MM.1S (cell line): ENCODE measurements around the gene SHISA5.
"Not testable (repeated sequence)": the region's sequence is repeated elsewhere in the genome, so short reads cannot be mapped to it uniquely, and the experiment has no call there.

Experiments
- DNase-seq: peaks from one replicate; pipeline ENCODE4 v3.0.0-alpha.2; 2015
- H2AFZ ChIP-seq: fragments of 300-600 bp; sonication (generic); 2 replicates; pipeline ENCODE4 v1.6.0; 2016; ENCODE audit warnings: antibody characterized with exemption, low read length
- H3F3A ChIP-seq: fragments of 300-600 bp; sonication (generic); 2 replicates; pipeline ENCODE4 v1.6.1; 2016; ENCODE audit warnings: mild to moderate bottlenecking, antibody characterized with exemption, low read length, moderate library complexity, mixed read lengths; ENCODE audit not compliant: insufficient read depth
- H3K27ac ChIP-seq: fragments of 300-600 bp; sonication (generic); 2 replicates; pipeline ENCODE4 v1.5.1; 2016; ENCODE audit warnings: mild to moderate bottlenecking, low read length
- H3K27me3 ChIP-seq: fragments of 300-600 bp; sonication (generic); replicated peaks from 2 replicates; pipeline ENCODE4 v1.6.0; 2016; ENCODE audit warnings: low read length; ENCODE audit not compliant: insufficient read depth
- H3K36me3 ChIP-seq: fragments of 300-600 bp; sonication (generic); replicated peaks from 2 replicates; pipeline ENCODE4 v1.6.1; 2016; ENCODE audit warnings: mild to moderate bottlenecking, low read length, mixed read lengths; ENCODE audit not compliant: insufficient read depth
- H3K4me1 ChIP-seq: fragments of 300-600 bp; sonication (generic); 2 replicates; pipeline ENCODE4 v1.6.1; 2016; ENCODE audit warnings: low read length, mixed read lengths
- H3K4me2 ChIP-seq: fragments of 300-600 bp; sonication (generic); 2 replicates; pipeline ENCODE4 v1.6.0; 2016; ENCODE audit warnings: low read depth, low read length
- H3K4me3 ChIP-seq: fragments of 300-600 bp; sonication (generic); 2 replicates; pipeline ENCODE4 v1.5.1; 2016; ENCODE audit warnings: low read length, mixed read lengths
- H3K79me2 ChIP-seq: fragments of 300-600 bp; sonication (generic); 2 replicates; pipeline ENCODE4 v1.6.1; 2016; ENCODE audit warnings: mixed run types, low read length, mixed read lengths
- H3K9ac ChIP-seq: fragments of 300-600 bp; sonication (generic); 2 replicates; pipeline ENCODE4 v1.6.1; 2016; ENCODE audit warnings: low read length, mixed read lengths
- H3K9me2 ChIP-seq: fragments of 300-600 bp; sonication (generic); replicated peaks from 2 replicates; pipeline ENCODE4 v1.6.1; 2016; ENCODE audit warnings: mild to moderate bottlenecking, low read length, mixed read lengths; ENCODE audit not compliant: insufficient read depth
- H3K9me3 ChIP-seq: fragments of 300-600 bp; sonication (generic); replicated peaks from 2 replicates; pipeline ENCODE4 v1.6.1; 2016; ENCODE audit warnings: mild to moderate bottlenecking, low read length, mixed read lengths; ENCODE audit not compliant: insufficient read depth
- H4K20me1 ChIP-seq: fragments of 300-600 bp; sonication (generic); 2 replicates; pipeline ENCODE4 v1.6.1; 2016; ENCODE audit warnings: mild to moderate bottlenecking, low read length, moderate library complexity, mixed read lengths; ENCODE audit not compliant: insufficient read depth
- CTCF ChIP-seq: fragments of 300-600 bp; sonication (generic); IDR thresholded peaks from 2 replicates; pipeline ENCODE4 v1.5.1; 2016; ENCODE audit warnings: antibody characterized with exemption, low read length, mixed read lengths
- EZH2 ChIP-seq: fragments of 300-600 bp; sonication (generic); optimal IDR thresholded peaks from 2 replicates; pipeline ENCODE3; 2017; ENCODE audit warnings: low read depth, mild to moderate bottlenecking, antibody characterized with exemption, low read length, mixed read lengths
- EZH2phosphoT487 ChIP-seq: fragments of 300-600 bp; sonication (generic); IDR thresholded peaks from 2 replicates; pipeline ENCODE4 v1.6.1; 2018; ENCODE audit warnings: antibody characterized with exemption, low read length

SHISA5 gene

DNA sequence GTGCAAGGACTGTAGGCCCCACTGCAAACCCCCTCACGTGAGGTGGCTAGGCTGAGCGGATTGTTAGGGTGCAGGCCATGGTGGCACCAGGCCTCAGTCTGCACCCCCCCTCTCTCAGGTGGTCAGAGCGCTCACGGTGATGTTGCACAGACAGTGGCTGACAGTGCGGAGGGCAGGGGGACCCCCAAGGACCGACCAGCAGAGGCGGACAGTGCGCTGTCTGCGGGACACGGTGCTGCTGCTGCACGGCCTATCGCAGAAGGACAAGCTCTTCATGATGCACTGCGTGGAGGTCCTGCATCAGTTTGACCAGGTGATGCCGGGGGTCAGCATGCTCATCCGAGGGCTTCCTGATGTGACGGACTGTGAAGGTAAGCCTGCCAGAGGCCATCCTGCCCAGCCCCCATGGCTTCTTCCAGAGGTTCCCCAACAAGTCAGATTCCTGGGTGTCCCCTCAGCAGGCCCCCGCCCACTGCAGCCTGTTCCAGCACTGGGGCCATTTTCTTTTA lies 39.2 kb downstream of the SHISA5 start:
- Histone ChIP-seq H3K4me1 (peaks cover 21% of the 10 kb centered on the region), H3F3A (peaks cover 2% of the 10 kb centered on the region; the same call in 1 of the 2 replicates), H3K9me3 (no peaks in the 10 kb centered on the region), H3K4me3 (no peak overlapping the region), H3K9me2 (no peaks in the 10 kb centered on the region), H4K20me1 (no peaks in the 10 kb centered on the region), H2AFZ (no peak overlapping the region), H3K79me2 (peaks cover 37% of the 10 kb centered on the region), H3K36me3 (peaks cover 4% of the 10 kb centered on the region; the same call in 1 of the 2 replicates), H3K27ac (no peak overlapping the region), H3K4me2 (no peak overlapping the region), H3K9ac (no peak overlapping the region), H3K27me3 (no peaks in the 10 kb centered on the region)
- TF ChIP-seq CTCF (no peak), EZH2phosphoT487 (no peak), EZH2 (no peak)
- no peak for DNase-seq

DNA sequence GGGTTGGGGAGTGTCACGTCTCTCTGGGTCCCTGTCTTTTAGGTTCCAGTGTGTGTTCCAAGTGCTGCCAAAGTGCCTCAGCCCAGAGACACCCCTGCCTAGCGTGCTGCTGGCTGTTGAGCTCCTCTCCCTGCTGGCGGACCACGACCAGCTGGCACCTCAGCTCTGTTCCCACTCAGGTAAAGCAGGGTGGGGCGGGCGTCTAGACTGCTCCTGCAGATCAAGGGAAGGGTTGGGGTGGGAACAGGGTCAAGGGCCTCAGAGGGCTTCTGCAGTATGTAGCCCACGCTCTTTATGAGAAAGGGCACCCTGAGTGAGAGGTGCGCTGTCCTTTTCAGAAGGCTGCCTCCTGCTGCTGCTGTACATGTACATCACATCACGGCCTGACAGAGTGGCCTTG lies 40.3 kb downstream of the SHISA5 start:
- no peak overlapping the region for H3K4me3 ChIP-seq
- H3K9me2 ChIP-seq: no peaks in the 10 kb centered on the region
- H4K20me1 ChIP-seq: no peaks in the 10 kb centered on the region
- H3K27ac ChIP-seq: no peak overlapping the region
- H3K9ac ChIP-seq: no peak overlapping the region
- peaks cover 21% of the 10 kb centered on the region for H3K4me1 ChIP-seq
- DNase-seq: no peak
- H3K9me3 ChIP-seq: no peaks in the 10 kb centered on the region
- no peaks in the 10 kb centered on the region for H3K27me3 ChIP-seq
- TF ChIP-seq EZH2 (no peak), EZH2phosphoT487 (no peak)
- H2AFZ ChIP-seq: no peak overlapping the region
- H3K36me3 ChIP-seq: peaks cover 4% of the 10 kb centered on the region
- H3K4me2 ChIP-seq: no peak overlapping the region
- H3K79me2 ChIP-seq: peaks cover 27% of the 10 kb centered on the region
- peaks cover 2% of the 10 kb centered on the region; the same call in 1 of the 2 replicates for H3F3A ChIP-seq

- H3K9me3 ChIP-seq, H3K79me2 ChIP-seq, DNase-seq, H2AFZ ChIP-seq, H3K27ac ChIP-seq, H4K20me1 ChIP-seq, H3K9ac ChIP-seq, H3F3A ChIP-seq, H3K4me3 ChIP-seq, H3K9me2 ChIP-seq, H3K36me3 ChIP-seq, H3K4me2 ChIP-seq, H3K4me1 ChIP-seq, H3K27me3 ChIP-seq: not testable (repeated sequence)
Observed at GRCh38 chr3:48461767-48462166, 42.2 kb downstream of the SHISA5 start.

DNA sequence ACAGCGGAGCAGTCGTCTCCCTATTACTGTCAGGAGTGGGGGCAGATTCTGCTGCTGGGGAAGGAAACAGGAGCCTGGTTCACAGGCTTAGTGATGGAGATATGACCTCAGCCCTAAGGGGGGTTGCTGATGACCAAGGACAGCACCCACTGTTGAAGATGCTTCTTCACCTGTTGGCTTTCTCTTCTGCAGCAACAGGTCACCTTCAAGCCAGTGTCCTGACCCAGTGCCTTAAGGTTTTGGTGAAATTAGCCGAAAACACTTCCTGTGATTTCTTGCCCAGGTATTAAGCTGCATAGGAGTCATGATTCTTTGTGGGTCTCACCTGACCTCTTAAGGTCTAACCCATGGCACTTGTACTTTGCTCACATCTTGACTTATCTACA lies 43.5 kb downstream of the SHISA5 start:
- no peak overlapping the region for H3K4me2 ChIP-seq
- no peaks in the 10 kb centered on the region for H3K9me2 ChIP-seq
- H2AFZ ChIP-seq: no peak overlapping the region
- DNase-seq: no peak
- H3K9ac ChIP-seq: no peak overlapping the region
- no peak overlapping the region for H3K27ac ChIP-seq
- H4K20me1 ChIP-seq: no peaks in the 10 kb centered on the region
- H3F3A ChIP-seq: no peaks in the 10 kb centered on the region
- H3K27me3 ChIP-seq: no peaks in the 10 kb centered on the region
- no peaks in the 10 kb centered on the region for H3K79me2 ChIP-seq
- TF ChIP-seq EZH2phosphoT487: no peak
- no peak for TF ChIP-seq EZH2
- no peak for TF ChIP-seq CTCF
- H3K36me3 ChIP-seq: peaks cover 4% of the 10 kb centered on the region
- H3K9me3 ChIP-seq: no peaks in the 10 kb centered on the region
- H3K4me3 ChIP-seq: no peak overlapping the region
- peaks cover 3% of the 10 kb centered on the region for H3K4me1 ChIP-seq
